ENCODE measurements around the gene AFF3.
A peak's percentile ranks its signal among the peaks of the same experiment; 100 is the strongest.

The AFF3 gene

DNA sequence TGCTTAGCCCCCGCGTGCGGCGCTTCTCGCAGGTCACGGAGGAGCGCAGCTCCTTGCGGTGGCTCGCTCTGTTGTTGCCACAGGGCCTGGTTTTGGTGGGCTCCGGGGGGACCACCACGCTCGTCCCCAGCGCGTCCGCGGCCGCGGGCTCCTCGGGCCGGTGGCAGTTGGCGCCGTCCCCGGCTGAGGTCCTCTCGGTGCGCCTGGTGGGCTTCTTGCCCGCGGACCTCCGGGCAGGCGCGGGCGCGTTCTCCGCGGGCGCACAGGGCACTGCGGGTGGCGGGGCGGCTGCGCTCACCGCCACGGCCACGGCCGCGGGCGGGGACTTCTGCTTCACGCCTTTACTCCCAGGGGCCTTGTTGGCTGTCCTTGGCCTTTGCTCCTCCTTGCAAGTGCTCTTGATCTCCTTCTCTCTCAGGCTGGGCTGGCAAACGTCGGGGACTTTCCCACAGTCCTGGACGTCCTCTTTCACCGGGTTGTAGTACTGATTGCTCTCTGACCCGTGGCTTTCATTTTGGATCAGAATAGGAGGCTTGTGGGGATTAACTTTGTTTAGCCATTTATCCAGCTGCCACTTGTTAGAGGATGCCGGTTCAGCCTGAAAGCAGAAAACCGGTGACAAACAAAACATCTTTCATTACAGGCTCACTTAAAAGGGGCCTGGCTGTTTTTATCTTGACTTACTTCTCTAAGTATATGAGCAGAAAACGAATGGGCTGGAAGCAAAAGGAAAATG is 548.5 kb downstream of the AFF3 start:
- no peak for DNase-seq
- no peaks in the 10 kb centered on the region for H3K9me3 Mint-ChIP-seq
- H3K27ac Mint-ChIP-seq, result peak overlapping the region; percentile 70
- H3K36me3 Mint-ChIP-seq (ENCODE audit: low read depth), result peaks cover 67% of the 10 kb centered on the region
- no peaks in the 10 kb centered on the region for H3K27me3 Mint-ChIP-seq (ENCODE audit: low read depth, poor library complexity)
- TF ChIP-seq, protein P1, sequence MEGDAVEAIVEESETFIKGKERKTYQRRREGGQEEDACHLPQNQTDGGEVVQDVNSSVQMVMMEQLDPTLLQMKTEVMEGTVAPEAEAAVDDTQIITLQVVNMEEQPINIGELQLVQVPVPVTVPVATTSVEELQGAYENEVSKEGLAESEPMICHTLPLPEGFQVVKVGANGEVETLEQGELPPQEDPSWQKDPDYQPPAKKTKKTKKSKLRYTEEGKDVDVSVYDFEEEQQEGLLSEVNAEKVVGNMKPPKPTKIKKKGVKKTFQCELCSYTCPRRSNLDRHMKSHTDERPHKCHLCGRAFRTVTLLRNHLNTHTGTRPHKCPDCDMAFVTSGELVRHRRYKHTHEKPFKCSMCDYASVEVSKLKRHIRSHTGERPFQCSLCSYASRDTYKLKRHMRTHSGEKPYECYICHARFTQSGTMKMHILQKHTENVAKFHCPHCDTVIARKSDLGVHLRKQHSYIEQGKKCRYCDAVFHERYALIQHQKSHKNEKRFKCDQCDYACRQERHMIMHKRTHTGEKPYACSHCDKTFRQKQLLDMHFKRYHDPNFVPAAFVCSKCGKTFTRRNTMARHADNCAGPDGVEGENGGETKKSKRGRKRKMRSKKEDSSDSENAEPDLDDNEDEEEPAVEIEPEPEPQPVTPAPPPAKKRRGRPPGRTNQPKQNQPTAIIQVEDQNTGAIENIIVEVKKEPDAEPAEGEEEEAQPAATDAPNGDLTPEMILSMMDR (IDR thresholded peaks at IDR 0.05), result no peak
- no peak overlapping the region for H3K4me3 Mint-ChIP-seq
- H3K4me1 Mint-ChIP-seq, result peaks cover 48% of the 10 kb centered on the region

DNA sequence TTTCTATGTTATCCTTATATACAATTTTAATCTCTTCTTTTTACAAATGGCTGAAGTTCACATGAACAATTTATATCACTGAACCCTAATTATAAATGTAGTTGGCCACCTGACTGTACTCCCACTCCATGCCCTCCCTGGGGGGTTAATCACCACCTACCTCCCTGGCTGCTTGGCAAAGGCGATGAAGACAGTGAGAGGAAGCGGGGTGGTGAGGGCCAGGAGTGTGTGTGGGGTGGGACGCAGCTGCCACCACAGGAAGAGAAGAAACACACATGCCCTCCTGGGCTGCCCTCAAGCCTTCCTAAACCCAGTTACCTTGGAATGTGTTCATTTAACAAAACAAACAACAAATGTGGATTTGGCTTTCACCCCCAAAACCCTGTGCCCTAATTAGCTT is 565.6 kb downstream of the AFF3 start:
- Mint-ChIP-seq H3K4me1 (peaks cover 38% of the 10 kb centered on the region), H3K4me3 (no peak overlapping the region), H3K27ac (no peak overlapping the region), H3K27me3 (ENCODE audit: low read depth, poor library complexity) (no peaks in the 10 kb centered on the region), H3K9me3 (no peaks in the 10 kb centered on the region), H3K36me3 (ENCODE audit: low read depth) (peaks cover 72% of the 10 kb centered on the region)
- TF ChIP-seq, protein P1 (IDR thresholded peaks at IDR 0.05), result no peak
- DNase-seq, result no peak

- peaks cover 80% of the 10 kb centered on the region for H3K36me3 Mint-ChIP-seq (ENCODE audit: low read depth)
- TF ChIP-seq, protein P1 (IDR thresholded peaks at IDR 0.05), result no peak
- no peaks in the 10 kb centered on the region for H3K27me3 Mint-ChIP-seq (ENCODE audit: low read depth, poor library complexity)
- H3K4me1 Mint-ChIP-seq, result peaks cover 43% of the 10 kb centered on the region
- no peak for DNase-seq
- H3K27ac Mint-ChIP-seq, result peak overlapping the region; percentile 30
- H3K4me3 Mint-ChIP-seq, result no peak overlapping the region
- H3K9me3 Mint-ChIP-seq, result no peaks in the 10 kb centered on the region
Measured at GRCh38 chr2:99573634-99574251, 568.6 kb downstream of the AFF3 start.

- no peaks in the 10 kb centered on the region for H3K9me3 Mint-ChIP-seq
- H3K27ac Mint-ChIP-seq, result peak overlapping the region; percentile 76
- no peak for DNase-seq
- H3K4me1 Mint-ChIP-seq, result peaks cover 43% of the 10 kb centered on the region
- no peak overlapping the region for H3K4me3 Mint-ChIP-seq
- TF ChIP-seq, protein P1 (IDR thresholded peaks at IDR 0.05), result no peak
- peaks cover 80% of the 10 kb centered on the region for H3K36me3 Mint-ChIP-seq (ENCODE audit: low read depth)
- no peaks in the 10 kb centered on the region for H3K27me3 Mint-ChIP-seq (ENCODE audit: low read depth, poor library complexity)
Measured at GRCh38 chr2:99572373-99573164, 569.8 kb downstream of the AFF3 start.

DNA sequence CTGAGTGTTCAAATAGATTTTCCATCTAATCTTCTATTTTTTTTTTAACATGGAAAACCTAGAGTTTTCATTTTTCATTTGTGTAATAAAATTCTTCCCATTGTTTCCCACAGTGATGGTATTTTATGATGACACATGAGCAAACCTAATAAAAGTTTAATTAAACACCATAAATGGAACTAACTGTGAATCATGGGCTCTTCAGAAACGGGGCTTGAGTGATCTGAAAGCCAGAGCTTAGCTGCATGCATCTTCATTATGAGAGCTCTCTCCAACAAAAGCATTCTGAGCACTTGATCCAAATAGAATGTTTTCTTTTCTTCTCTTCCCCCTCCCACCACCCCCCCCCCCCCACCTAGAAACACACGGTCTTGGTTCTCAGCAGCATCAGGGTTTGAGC is 570.4 kb downstream of the AFF3 start:
- Mint-ChIP-seq H3K36me3 (ENCODE audit: low read depth) (peaks cover 79% of the 10 kb centered on the region), H3K27ac (peak overlapping the region; percentile 71), H3K9me3 (no peaks in the 10 kb centered on the region), H3K4me3 (no peak overlapping the region), H3K27me3 (ENCODE audit: low read depth, poor library complexity) (no peaks in the 10 kb centered on the region), H3K4me1 (peaks cover 43% of the 10 kb centered on the region)
- no peak for DNase-seq
- TF ChIP-seq, protein P1 (IDR thresholded peaks at IDR 0.05), result no peak
